HepG2 (cell line): ENCODE results near the gene DKKL1. TPM values are rescaled to one million over a fixed set of nuclear protein-coding genes. Genes with fewer than 3 reads are reported as not detected.

Source experiments
- AGO2 ChIP-seq: fragments of 200-400 bp; formaldehyde crosslinking; optimal IDR thresholded peaks from 2 replicates; pipeline ENCODE3; 2017; ENCODE audit warnings: mild to moderate bottlenecking, low read depth, low read length, moderate library complexity
- ATF3 ChIP-seq: sonication (generic); formaldehyde crosslinking; IDR thresholded peaks from 2 replicates; pipeline ENCODE4 v1.4.0; 2020; ENCODE audit warnings: missing genetic modification reagents
- TCF12 ChIP-seq, 2 experiments: fragments of 450-650 bp in 1 of 2; sonication (generic) in 1 of 2; formaldehyde crosslinking in 1 of 2; IDR thresholded peaks; 2 replicates each; pipeline versions ENCODE4 v1.6.1 to v1.8.0; 2017 to 2022; ENCODE audit warnings: antibody characterized with exemption in 1 of 2, mild to moderate bottlenecking in 1 of 2, missing genetic modification reagents in 1 of 2, moderate library complexity in 1 of 2
- ZNF619 ChIP-seq: sonication (generic); formaldehyde crosslinking; IDR thresholded peaks from 2 replicates; pipeline ENCODE4 v1.4.0; 2020; ENCODE audit warnings: mild to moderate bottlenecking, missing genetic modification reagents
- polyA plus RNA-seq, 8 experiments: library from polyadenylated mRNA; depleted of rRNA in 3 of 8; stranded (reverse) in 7 of 8; unstranded in 1 of 8; fragments of >200 nt; fragmentation: Illumina TruSeq in 4 of 8; extraction: Trizol in 4 of 8; gene quantifications; 2 replicates each; pipeline versions ENCODE4 v1.2.1 to v1.2.3, GENCODE V29; 2011 to 2016; ENCODE audit warnings: low read depth in 4 of 8, missing spikeins in 1 of 8, mixed read lengths in 1 of 8; ENCODE audit not compliant: insufficient read depth in 1 of 8
- total RNA-seq, 5 experiments: library from RNA; depleted of rRNA; stranded (reverse); fragments of >200 nt; fragmentation: Illumina TruSeq; extraction: Trizol; gene quantifications; 2 replicates each; pipeline ENCODE4 v1.2.3, GENCODE V29; 2016; ENCODE audit warnings: low read depth in 1 of 5
- TF ChIP-seq, protein P1 (sequence below): sonication (generic); formaldehyde crosslinking; IDR thresholded peaks from 2 replicates; pipeline ENCODE4 v1.8.1; 2023; ENCODE audit warnings: mild to moderate bottlenecking, missing genetic modification reagents, borderline replicate concordance
- TF ChIP-seq, protein P2 (sequence below): sonication (generic); formaldehyde crosslinking; IDR thresholded peaks from 2 replicates; pipeline ENCODE4 v1.5.0; 2020; ENCODE audit warnings: missing genetic modification reagents
- TF ChIP-seq, protein P3 (sequence below): sonication (generic); formaldehyde crosslinking; IDR thresholded peaks from 2 replicates; pipeline ENCODE4 v1.5.0; 2020; ENCODE audit warnings: mild to moderate bottlenecking, missing genetic modification reagents, borderline replicate concordance
- TF ChIP-seq, protein P4 (sequence below): IDR thresholded peaks from 2 replicates; pipeline ENCODE4 v1.6.1; 2016; ENCODE audit warnings: control low read depth

Gene DKKL1
- total and polyA plus RNA-seq, 2 of the 13 experiments (the other 11 are each of a cell fraction or from before 2014, with no cell fraction given), result 0.30 to 0.31 TPM

- TF ChIP-seq, protein P1, sequence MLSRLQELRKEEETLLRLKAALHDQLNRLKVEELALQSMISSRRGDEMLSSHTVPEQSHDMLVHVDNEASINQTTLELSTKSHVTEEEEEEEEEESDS (CRISPR knock-in tag), result no peak
- TF ChIP-seq TCF12 (IDR thresholded peaks at IDR 0.05) (no peak), TCF12 (CRISPR knock-in tag; IDR thresholded peaks at IDR 0.05) (no peak), ZNF619 (CRISPR knock-in tag) (no peak), AGO2 (no peak), ATF3 (CRISPR knock-in tag) (no peak)
- TF ChIP-seq, protein P2, sequence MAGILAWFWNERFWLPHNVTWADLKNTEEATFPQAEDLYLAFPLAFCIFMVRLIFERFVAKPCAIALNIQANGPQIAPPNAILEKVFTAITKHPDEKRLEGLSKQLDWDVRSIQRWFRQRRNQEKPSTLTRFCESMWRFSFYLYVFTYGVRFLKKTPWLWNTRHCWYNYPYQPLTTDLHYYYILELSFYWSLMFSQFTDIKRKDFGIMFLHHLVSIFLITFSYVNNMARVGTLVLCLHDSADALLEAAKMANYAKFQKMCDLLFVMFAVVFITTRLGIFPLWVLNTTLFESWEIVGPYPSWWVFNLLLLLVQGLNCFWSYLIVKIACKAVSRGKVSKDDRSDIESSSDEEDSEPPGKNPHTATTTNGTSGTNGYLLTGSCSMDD, result no peak
- TF ChIP-seq, protein P3, sequence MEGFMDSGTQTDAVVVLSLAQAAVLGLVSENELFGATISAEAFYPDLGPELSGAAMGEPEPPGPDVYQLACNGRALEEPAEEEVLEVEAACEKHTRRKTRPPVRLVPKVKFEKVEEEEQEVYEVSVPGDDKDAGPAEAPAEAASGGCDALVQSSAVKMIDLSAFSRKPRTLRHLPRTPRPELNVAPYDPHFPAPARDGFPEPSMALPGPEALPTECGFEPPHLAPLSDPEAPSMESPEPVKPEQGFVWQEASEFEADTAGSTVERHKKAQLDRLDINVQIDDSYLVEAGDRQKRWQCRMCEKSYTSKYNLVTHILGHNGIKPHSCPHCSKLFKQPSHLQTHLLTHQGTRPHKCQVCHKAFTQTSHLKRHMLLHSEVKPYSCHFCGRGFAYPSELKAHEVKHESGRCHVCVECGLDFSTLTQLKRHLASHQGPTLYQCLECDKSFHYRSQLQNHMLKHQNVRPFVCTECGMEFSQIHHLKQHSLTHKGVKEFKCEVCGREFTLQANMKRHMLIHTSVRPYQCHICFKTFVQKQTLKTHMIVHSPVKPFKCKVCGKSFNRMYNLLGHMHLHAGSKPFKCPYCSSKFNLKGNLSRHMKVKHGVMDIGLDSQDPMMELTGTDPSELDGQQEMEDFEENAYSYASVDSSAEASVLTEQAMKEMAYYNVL (CRISPR knock-in tag), result no peak
- TF ChIP-seq, protein P4, sequence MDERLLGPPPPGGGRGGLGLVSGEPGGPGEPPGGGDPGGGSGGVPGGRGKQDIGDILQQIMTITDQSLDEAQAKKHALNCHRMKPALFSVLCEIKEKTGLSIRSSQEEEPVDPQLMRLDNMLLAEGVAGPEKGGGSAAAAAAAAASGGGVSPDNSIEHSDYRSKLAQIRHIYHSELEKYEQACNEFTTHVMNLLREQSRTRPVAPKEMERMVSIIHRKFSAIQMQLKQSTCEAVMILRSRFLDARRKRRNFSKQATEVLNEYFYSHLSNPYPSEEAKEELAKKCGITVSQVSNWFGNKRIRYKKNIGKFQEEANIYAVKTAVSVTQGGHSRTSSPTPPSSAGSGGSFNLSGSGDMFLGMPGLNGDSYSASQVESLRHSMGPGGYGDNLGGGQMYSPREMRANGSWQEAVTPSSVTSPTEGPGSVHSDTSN (CRISPR knock-in tag), result 0 out of 2 replicates have a peak, but pooled peaks have one; percentile 18
Measured at GRCh38 chr19:49391581-49392399, 28.1 kb downstream of the DKKL1 start (continued).
